ENCODE results near the gene PEX10.
"Not testable (repeated sequence)": the region's sequence is repeated elsewhere in the genome, so short reads cannot be mapped to it uniquely, and the experiment has no call there.

Gene PEX10

DNA sequence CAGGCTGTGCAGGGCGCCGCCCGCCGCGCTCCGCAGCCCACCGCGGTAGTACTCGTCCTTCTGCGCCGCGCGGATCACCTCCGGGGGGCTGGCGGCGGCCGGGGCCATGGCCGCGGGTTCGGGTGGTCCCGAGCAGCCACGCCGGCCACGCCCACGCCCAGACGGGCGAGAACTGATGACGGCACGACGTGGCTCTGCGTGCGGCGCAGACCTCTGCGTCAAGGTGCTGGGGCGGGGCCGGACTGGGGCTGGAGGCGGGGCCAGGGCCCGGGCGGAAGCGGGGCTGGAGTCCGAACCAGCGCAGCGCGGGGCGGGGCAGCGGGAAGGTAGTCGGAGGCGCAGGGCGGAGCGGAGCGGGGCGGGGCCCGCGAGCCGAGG lies at the start of gene PEX10:
Gene PEX10, minus strand, starts transcription at position 170 of the 378 bp plus-strand sequence. Its CDS starts 62 bp downstream, at position 108.
- DNase-seq (ENCODE audit: low read depth) = peak; percentile 63

DNA sequence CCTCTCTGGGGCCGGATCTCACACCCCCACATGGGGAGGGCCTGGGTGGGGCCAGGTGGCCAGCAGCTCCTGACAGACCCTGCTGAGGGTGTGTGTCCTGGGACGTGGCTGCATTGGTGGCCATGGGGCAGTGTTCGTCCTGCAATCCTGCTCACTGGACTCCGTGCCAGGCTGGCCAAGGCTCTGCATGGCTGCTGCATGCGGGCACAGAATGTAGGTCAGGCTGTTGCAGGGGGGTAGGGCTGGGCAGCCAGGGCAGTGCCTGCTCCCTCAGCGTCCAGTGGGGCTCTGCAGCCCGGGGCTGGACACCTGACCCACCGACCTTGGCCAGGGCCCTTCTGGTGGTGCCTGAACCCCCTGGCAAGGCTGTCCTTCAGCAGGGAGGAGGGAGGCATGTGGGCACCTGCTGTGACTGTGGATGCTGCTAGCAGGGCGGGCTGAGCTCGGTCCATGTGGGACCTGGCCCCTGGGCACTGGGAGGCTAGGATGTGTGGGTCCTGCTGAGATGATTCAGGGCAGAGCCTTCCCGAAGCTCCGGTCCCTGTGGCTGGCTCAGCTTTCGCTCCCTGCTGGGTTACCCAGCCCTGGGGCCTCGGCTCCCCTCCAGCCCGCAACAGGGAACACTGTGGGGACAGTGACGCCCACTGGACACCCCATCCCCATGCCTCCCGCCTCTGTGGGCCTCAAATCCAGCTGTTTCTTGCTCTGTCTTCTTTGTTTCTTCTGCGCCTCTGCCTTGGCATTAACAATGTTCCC lies 48.8 kb upstream of the PEX10 start:
- no peak for DNase-seq (ENCODE audit: low read depth)

DNA sequence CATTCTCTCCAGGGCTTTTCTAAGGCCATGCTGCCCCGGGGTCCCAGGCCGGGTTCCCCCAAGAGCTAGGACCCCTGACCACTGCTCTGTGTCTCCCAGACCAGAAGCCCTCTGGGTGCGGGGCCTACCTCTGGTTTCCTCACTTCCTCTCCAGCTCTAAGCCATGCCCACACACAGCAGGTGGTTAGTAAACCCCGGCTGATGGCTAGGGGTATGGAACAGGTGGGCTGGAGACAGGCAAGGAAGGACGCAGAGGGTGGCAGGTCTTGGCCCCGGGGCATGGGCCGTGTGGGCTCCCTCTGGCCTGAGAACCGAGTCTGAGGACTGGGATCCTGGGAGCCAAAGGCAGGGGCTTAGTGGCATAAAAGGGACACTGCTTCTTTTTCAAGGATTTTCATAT lies 47.8 kb upstream of the PEX10 start:
- no peak for DNase-seq (ENCODE audit: low read depth)

DNA sequence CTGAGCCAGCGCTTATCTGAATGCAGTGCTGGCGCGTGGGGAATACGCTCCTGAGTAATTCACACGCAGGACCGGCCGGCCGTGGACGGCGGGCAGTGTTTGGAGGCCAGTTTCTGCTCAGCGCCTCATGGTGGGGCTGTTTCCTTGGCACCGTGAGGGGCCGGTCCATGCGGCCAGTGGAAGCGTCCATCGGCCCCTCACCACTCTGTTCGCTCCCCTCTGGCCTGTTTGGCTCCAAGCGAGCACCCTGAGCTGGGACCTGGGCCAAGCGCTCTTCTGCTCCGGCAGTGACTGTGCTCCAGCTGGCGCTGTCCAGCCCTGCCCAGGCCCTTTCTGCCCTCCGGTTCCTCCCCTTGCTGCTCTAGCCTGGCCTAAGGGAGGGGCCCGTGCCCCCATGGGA lies 47.4 kb upstream of the PEX10 start:
- no peak for DNase-seq (ENCODE audit: low read depth)

DNA sequence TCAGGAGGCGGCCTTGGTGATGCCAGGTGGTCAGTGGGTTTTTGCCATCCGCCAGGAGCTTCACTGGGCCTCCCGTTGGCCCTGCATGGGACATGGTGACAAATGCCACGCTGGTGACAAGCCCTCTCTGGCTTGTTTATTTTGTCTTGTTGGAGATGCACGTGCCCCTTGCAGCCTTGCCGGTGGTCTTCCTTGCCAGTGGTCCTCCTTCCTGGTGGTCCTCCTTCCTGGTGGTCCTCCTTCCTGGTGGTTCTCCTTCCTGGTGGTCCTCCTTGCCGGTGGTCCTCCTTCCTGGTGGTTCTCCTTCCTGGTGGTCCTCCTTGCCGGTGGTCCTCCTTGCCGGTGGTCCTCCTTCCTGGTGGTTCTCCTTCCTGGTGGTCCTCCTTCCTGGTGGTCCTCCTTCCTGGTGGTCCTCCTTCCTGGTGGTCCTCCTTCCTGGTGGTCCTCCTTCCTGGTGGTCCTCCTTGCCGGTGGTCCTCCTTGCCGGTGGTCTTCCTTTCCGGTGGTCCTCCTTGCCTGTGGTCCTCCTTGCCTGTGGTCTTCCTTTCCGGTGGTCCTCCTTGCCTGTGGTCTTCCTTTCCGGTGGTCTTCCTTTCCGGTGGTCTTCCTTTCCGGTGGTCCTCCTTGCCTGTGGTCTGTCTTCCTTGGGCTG lies 46.9 kb upstream of the PEX10 start:
- not testable (repeated sequence) for DNase-seq (ENCODE audit: low read depth)

DNA sequence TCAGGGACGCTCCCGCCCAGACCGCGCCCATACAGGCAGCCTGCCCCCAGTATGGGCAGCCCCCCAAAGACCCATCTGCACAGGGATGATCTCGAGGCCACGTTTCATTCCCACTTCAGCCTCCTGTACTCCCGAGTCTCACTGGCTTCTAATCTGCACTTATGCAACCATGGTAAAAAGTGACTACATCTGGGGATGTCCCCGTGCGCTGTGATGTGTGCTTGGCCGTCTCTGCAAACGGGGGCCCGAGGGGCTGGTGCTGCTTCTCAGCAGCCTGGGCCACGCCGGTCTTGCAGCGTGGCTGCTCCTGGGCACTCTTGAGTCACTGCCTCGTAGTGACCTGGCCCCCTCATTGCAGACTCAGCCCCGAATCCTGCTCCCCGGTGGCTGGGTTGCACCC lies 46.3 kb upstream of the PEX10 start:
- no peak for DNase-seq (ENCODE audit: low read depth)

DNA sequence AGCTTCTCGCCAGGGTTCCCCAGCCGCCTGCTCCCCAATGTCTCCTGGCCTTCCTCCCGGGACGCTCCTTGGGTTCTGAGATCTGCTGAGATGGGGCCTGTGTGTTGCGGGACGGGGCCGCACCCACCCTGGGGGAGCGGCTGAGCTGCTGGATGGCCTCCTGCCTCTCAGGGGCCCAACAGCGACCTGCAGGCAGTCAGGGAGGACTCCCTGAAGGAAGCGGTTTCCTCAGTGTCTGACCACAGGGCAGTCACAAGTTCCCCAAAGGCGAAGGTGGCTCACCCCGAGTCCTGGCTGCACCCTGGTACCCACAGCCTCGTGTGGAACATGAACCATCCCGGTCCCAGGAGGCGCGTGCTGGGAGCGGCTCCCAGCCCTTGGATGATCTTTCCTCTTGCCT lies 45.1 kb upstream of the PEX10 start:
- DNase-seq (ENCODE audit: low read depth) = no peak

DNA sequence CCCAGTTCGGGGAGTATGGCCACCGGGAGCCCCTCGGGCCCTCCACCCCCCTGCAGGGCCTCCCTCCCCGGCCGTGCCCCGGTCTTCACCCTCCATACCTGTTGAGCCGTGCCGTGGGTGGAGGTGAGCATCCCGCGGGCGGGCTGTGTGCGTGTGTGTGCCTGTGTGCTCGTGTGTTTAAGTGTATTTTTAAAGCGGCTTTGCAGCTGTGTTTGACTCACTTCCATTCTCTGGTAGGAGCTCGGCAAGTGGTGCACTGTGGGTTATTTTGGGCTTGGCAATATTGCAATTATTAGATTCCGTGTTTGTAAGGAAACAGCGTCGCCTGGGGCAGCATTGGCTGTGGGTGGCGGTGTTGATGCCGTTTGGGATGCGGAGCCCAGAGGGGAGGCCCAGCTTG lies 43.4 kb upstream of the PEX10 start:
- no peak for DNase-seq (ENCODE audit: low read depth)

DNA sequence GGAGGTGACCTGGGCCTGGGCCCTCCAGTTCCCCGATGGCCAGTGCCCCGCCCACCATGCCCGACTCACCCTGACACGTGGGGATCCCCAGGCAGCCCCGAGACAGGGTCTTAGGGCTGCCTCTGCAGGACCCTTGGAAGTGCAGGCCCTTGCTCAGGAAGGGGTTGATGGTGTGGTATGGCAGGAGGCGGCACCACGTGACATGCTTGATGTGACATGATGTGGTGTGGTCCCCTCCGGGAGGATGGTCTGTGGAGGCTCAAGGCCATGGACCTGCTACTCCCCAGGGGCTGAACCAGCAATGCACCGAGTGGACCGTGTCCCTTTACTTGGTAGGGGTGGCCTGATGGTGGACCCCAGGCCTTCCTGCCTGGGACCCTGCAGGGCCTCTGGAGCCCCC lies 41.9 kb upstream of the PEX10 start:
- no peak for DNase-seq (ENCODE audit: low read depth)

DNA sequence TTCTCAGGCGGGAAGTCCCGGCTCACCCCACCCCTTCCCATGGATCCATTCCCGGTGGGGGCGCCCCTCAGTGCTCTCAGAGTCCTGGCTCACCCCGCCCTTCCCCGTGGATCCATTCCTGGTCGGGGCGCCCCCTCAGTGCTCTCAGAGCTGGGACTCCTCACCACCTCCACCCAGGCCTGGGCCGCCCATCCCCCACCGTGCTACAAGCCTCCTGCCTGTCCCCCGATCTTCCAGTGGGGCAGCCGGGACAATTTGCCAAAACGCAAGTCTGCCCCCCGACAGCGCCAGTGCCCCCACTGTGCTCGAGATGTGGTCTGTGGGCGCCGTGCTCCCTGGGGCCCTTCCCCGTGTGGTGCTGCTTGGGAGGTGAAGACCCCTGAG lies 40.6 kb upstream of the PEX10 start:
- DNase-seq (ENCODE audit: low read depth) = no peak

DNA sequence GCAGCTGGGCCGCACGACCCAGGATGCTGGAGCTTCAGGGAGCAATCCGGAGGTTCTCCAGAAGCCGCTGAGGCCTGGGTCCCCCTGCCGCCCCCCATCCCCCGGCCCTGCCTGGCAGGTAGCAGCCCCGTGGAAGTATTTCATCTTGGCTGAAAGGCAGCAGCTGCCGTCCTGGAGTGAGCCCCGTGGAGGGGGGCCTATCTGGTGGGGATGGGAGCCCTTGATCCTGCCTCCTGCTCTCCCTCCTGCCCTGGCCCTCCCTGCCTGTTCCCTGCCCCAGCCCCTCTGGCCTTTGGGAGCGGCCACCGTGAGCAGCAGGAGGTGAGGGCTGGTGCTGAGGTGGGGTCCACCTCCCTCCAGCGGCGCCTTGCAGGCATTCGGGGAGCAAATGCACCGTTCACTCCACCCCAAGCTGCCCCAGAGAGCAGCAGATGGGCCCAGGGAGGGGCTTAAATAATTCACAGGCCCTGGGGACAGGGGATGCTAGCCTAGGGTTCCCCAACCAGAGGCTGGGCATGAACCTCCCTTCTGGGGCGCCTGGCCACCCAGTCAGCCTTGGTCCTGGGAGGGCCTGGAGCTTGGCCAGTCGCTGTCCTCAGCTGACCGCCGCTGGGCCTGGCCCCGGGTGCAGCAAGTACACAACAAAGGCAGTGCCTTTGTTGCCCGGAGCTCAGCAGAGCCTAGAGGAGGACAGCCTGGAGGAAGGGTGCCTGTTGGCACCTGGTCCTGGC lies 40.0 kb upstream of the PEX10 start:
- DNase-seq (ENCODE audit: low read depth) = no peak

DNA sequence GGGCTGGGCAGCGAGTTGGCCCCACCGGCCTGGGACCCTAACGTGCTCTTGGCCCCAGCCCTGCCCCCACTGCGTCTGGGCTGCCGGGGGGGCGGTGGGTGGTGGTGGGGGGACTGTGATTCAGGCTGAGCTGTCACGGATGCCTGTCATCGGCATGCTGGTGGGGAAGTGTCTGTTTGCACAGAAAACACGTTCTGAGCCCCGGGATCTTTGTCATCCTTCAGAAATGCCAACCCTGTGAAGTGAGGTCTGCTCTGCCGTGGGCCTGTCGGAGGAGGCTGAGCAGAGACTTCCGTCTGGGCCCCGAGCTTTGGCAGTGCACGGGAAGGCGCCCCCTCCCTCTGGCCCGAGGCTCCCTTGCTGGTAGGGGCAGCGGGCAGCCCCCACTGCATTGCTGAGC lies 39.4 kb upstream of the PEX10 start:
- peak; percentile 88 for DNase-seq (ENCODE audit: low read depth)

DNA sequence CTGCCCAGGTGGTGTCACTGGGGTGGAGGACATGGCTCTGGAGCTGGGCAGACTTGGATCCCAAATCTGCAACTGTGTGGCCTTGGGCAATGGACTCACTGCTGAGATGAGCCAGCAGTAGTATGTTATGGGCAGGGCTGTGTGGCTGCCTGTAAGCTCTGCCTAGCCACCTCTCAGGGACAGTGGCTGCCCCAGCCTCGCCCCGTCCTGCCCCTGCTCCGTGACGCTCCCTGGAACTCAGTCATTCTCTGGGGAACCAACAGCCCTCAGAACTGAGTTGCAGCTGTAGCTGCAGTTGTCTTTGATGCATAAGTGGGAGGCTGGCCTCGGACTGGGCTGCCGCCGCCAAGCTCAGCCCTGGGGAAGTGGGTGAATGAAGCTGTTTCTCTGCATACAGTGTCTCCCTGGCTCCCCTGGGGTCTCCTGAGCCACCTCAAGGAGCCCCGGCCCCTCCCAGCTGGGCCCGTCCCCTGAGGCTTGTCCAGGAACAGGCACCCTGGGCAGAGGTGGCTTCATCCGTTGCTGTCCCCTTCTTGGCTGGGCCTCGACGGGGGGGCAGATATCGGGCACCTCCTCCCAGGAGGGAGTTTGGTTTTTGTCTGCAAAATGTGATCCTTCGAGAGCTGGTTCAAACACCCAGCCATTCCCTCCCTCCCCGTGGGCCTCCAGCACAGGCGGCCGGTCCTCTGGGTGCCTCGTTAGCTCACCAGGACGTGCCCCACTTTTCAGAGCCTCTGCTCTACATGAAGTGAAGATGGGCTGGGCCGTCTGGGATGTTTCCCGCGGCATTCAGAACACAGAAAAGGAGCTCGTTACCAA lies 37.5 kb upstream of the PEX10 start:
- no peak for DNase-seq (ENCODE audit: low read depth)

DNA sequence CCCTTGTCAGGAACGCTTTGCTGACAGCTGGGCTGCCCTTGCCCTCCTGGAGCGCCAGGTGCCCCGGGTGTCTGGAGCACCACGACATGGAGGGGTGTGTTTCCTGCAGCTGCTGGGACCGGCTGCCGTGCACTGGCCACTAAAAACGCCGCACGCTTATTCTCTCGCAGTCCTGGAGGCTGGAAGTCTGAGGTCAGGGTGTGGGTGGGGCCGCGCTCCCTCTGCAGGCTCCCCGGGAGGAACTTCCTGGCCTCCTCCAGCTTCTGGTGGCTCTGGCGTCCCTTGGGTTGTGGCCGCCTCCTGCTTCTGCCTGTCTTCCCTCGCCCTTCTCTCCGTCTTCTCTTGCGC lies 35.7 kb upstream of the PEX10 start:
- no peak for DNase-seq (ENCODE audit: low read depth)

DNA sequence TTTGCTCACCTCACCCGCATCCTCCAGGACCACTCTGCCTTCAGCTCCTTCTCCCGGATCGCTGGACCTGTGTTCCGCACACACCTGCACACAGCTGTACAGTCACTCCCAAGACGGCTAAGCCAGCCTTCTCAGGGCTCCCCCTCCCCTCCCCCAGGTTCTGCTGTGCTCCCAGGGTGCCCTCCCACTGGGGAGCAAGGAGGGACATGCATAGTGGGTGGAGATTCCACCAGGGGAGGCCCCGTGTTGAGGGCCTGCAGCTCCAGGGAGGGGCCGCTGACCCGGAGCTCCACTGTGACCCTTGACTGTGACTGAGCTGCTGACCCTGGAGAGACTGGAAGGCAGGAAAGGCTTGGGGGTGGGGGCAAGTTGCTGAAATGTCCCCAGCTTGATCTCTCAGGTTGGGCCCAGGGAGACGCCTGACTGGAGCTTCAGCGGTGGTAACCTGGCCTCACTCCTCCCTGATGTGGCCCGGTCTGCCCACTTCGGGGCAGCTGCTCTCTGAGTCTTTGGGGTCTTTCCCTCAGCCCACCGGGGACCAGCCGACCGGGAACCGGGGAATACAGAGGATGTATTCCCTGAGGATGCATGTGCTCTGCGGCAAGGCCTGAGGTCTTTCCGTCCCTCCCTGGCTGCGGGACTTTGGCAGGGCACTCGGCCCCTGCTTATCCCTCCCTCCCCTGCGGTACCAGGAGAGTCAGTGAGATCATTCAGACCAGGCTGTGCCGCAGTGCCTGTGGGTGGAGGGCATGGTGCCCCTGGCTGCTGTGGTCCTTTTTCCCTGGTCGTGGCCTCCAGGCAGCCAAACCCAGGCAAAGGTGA lies 35.1 kb upstream of the PEX10 start:
- no peak for DNase-seq (ENCODE audit: low read depth)

DNA sequence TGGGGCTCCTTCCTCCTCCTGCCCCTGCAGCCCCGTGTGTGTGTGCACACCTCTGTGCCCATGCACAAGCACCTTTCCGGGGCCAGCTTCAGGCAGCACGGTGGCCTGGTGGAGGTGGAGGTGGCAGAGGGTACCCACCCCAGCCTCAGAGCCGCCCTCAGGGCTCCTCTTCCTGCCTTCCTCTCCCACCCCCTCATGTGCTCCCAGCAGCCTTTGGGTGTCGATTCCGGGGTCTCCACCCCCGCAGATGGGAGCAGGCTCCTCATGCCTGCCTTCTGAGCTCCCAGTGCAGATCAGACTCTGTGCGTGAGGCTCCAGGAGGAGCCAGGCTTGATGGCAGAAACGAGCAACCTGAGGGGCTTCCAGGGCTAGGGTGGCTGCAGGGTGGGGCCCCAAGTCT lies 34.5 kb upstream of the PEX10 start:
- DNase-seq (ENCODE audit: low read depth) = no peak

DNA sequence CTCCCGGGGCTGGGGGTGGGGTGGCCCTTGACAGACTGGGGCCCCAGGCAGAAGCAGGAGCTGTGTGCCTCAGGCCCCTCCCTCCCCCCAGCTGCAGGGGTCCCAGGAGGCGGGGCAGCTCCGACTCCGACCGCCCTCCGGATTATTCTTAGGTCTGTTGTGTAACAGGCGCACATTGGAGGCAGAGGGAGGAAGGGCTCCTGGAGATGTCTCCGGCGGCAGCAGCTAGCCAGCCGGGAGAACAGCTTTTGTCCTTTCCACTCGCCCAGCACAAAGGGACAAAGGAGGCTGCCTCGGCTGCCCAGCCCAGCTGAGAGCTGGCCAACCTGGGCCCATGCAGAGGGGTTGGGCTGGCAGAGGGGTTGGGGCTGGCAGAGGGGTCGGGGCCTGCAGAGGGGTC lies 34.0 kb upstream of the PEX10 start:
- no peak for DNase-seq (ENCODE audit: low read depth)

DNA sequence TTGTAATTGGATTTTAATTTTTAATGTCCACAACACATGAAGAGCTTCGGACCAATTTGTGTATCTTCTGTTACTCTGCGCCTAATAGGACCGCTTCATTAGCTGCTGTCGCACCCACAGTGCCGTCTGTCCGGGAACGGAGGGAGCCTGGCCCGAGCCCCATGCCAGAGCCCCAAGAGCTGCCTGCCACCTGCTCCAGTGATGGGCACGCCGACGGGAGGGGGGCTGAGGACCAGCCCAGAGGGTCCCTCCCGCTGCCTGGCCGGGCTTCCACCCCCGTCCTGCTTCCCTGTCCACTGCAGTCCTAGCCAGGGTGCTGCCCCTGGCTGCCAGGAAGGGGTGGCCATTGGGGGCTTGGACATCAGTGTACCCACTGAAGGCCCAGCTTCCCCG lies 33.5 kb upstream of the PEX10 start:
- DNase-seq (ENCODE audit: low read depth) = no peak

DNA sequence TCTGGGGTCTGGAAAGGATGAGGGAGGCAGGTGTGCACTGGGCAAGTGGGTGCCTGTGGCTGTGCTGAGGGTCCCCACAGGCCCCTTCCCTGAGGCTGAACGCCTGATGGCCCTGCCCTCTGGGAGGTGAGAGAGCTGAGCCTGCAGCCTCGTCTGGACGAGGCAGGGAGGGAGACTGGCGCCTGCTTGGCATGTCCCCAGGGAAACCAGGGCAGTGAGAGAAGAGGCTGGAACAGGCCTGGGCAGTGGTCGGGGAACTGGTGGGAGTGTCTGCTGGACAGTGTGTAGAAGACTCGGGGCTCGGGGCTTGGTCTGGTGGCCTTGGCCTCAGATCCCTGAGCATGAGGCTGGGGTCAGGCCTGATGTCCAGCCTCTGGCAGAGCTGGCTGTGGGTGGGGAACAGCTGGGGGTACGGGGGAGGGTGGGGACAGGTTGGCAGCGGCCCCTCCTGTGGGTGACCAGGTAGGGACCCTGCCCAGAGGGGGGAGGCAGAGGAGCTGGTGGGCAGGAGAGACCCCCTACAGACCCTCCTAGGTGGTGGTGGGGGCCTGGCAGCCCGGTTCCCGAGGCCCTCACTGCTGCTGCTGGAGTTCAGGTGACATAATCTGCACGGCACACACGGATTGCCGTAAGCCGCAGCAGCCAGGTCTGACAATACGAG lies 32.9 kb upstream of the PEX10 start:
- DNase-seq (ENCODE audit: low read depth) = no peak

DNA sequence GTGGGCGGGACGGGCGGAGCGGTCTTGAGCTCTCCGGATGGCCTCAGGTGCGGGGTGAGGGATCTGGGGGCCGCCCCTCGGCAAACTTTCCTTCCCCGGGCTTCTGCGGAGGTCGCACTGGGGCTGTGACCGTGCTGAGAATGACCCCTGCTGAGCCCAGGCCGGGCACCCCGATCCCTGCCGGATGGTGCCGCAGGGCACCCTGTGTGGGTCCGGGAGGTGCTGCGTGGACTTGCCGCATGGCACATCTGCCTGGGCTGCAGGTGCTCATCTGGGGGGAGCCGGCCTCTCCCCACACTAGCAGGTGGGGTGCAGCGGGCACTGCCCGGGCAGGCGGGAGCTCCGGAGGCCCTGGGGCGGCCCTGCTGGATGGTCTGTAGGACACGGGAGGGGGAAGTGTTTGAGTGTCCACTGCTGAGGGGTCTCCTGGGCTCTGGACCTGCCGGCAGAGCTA lies 31.8 kb upstream of the PEX10 start:
- DNase-seq (ENCODE audit: low read depth) = no peak

All from HS-5 (cell line).